Measurements from ENCODE around the gene CACNA1G. TPM values are rescaled to one million over a fixed set of nuclear protein-coding genes. Genes with fewer than 3 reads are reported as not detected.

The CACNA1G gene
- total and polyA plus RNA-seq, 9 of the 15 experiments (the other 6 are each of a cell fraction or from before 2014, with no cell fraction given): 0.01 TPM; not detected in 8

DNA sequence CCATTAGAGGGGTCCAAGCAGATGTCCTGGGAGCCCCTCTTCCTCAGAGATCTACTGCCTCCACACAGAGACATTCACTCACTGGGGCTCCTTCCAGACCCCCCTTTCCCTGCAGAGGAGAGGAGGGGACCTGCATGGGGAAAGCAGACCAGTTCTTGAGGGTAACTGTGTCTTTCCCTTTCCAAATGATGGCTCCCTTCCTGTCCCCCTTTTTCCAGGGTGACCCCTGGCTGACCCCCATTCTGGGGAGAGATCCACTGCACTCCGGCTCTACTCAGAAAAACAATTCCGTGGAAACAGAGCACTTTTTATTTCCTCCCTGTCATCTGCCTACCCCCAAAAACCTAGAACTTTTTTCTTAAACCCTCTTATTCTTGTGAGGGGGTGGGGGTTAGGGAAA is 6.4 kb downstream of the CACNA1G start:
- TF ChIP-seq ASH1L (IDR thresholded peaks at IDR 0.05; ENCODE audit: borderline replicate concordance, low read depth, partially characterized antibody) (no peak), L3MBTL2 (IDR thresholded peaks at IDR 0.05) (no peak), POLR2A (conservative IDR thresholded peaks at IDR 0.05) (no peak), NCOR1 (IDR thresholded peaks at IDR 0.05) (no peak), MEF2D (tag; conservative IDR thresholded peaks at IDR 0.05; ENCODE audit: low read depth) (no peak), BDP1 (IDR thresholded peaks at IDR 0.05; ENCODE audit: insufficient read depth, insufficient read length) (no peak), EP300 (IDR thresholded peaks at IDR 0.05; ENCODE audit: low read length) (no peak), HNRNPH1 (optimal IDR thresholded peaks at IDR 0.05; ENCODE audit: low read depth, low read length) (no peak), WHSC1 (IDR thresholded peaks at IDR 0.05; ENCODE audit: low read length) (no peak), KHSRP (IDR thresholded peaks at IDR 0.05) (no peak)
- no peak overlapping the region for H3K4me3 ChIP-seq
- no peaks in the 10 kb centered on the region for H3K79me2 ChIP-seq (ENCODE audit: control insufficient read depth, insufficient read depth, low read length)
- CTCF ChIA-PET (ENCODE audit: low intra/inter-chr PET ratio): no interaction called here
- ATAC-seq (no peak), DNase-seq (ENCODE audit: extremely low read depth in 1 of 4, low spot score in 3 of 4) (no peak), FAIRE-seq (no peak)
- peaks cover 19% of the 10 kb centered on the region; the same call in 1 of the 2 replicates for H4K20me1 ChIP-seq (replicated peaks; ENCODE audit: control insufficient read depth, insufficient read depth, low read length)
- WGBS (ENCODE audit: insufficient coverage, low coverage, missing lambda C conversion rate): 3% methylated on average over 2 of the region's 2 CpGs
- in situ Hi-C loops (cut with MboI): no loop called here
- no peaks in the 10 kb centered on the region for H3K36me3 ChIP-seq (ENCODE audit: control insufficient read depth, insufficient read depth, low read length)
- no peaks in the 10 kb centered on the region for H3K9me1 ChIP-seq (ENCODE audit: control insufficient read depth, insufficient read depth, low read length)
- peaks cover 19 to 73% of the 10 kb centered on the region in 2 experiments for H3K27me3 ChIP-seq (ENCODE audit: control insufficient read depth in 2 of 2, insufficient read depth in 2 of 2, low read length in 2 of 2)
- intact Hi-C loops (cut with micrococcal nuclease): no loop called here
- H2AFZ ChIP-seq (ENCODE audit: low read depth, low read length): no peak overlapping the region
- H3K27ac ChIP-seq (ENCODE audit: extremely low read depth, low read depth, low read length): no peak overlapping the region
- H3K4me1 ChIP-seq (replicated peaks in 1 of 2; ENCODE audit: control insufficient read depth in 2 of 2, insufficient read depth in 2 of 2, low read length in 2 of 2): peaks cover 0 to 12% of the 10 kb centered on the region in 2 experiments; a peak in 1 of 5 replicates
- no TSS peak for BruUV-seq (replicated peaks)
- H3K4me2 ChIP-seq (ENCODE audit: insufficient read depth, low read length): no peak overlapping the region
- H3K9ac ChIP-seq (ENCODE audit: insufficient read depth in 1 of 2, low read depth in 2 of 2, low read length in 2 of 2): no peak overlapping the region
- POLR2A ChIA-PET: no interaction called here
- no peaks in the 10 kb centered on the region for H3K9me3 ChIP-seq (replicated peaks; ENCODE audit: control insufficient read depth, insufficient read depth, low read depth, low read length)
